IPS DF 6.9 (cell line): Measurements from ENCODE around the gene HMCN2.

ENCODE experiments used
- DNase-seq: peaks from one replicate; pipeline ENCODE4 v3.0.0-alpha.2; 2013; ENCODE audit warnings: low read depth, low spot score
- H3K27ac ChIP-seq: one replicate; pipeline ENCODE4 v1.5.1; 2013; ENCODE audit warnings: low read length, control low read depth
- H3K27me3 ChIP-seq: 2 replicates; pipeline ENCODE4 v1.6.1; 2013; ENCODE audit warnings: mild to moderate bottlenecking, low read length; ENCODE audit not compliant: control insufficient read depth, insufficient read depth
- H3K36me3 ChIP-seq: 2 replicates; pipeline ENCODE4 v1.6.1; 2013; ENCODE audit warnings: low read length; ENCODE audit not compliant: control insufficient read depth, insufficient read depth
- H3K4me1 ChIP-seq: 2 replicates; pipeline ENCODE4 v1.6.1; 2013; ENCODE audit warnings: low read length; ENCODE audit not compliant: control insufficient read depth, insufficient read depth
- H3K4me3 ChIP-seq: 2 replicates; pipeline ENCODE4 v1.5.1; 2013; ENCODE audit warnings: mild to moderate bottlenecking, low read length
- H3K9me3 ChIP-seq: 2 replicates; pipeline ENCODE4 v1.6.1; 2013; ENCODE audit warnings: low read length, inconsistent platforms; ENCODE audit not compliant: control insufficient read depth, insufficient read depth
- WGBS: extraction: QIAGEN DNeasy Blood & Tissue Kit; methylation state at CpG from one replicate; pipeline ENCODE4 v1.1.7; 2013; ENCODE audit warnings: mixed read lengths, missing lambda C conversion rate; ENCODE audit not compliant: insufficient read length, insufficient coverage; 5-methylcytosine and 5-hydroxymethylcytosine counted together

The HMCN2 gene

DNA sequence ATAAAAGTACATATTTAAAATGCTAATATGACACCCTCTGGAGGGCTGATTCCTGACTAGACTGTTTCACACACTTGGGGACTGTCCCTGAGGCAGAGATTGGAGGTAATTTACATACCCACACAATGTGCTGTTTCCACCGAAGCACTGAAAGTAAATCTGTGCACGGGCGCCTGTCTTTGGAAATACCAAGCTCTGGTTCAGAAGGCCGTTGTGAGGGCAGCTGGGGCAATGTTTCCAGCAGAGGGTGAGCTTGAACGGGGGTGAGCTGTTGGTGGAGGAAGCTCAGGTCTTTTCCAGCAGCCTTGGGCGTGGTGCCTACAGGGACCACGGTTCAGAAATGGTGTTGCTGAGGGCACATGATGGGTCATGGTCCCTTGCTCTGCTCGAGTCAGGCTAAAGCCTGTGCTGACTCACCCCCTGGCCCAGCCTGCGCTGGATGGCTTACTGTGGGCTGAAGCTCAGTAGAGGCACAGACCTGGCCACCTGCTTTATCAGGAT, 25.8 kb upstream of the HMCN2 start:
- Histone ChIP-seq H3K4me3 (no peak overlapping the region), H3K27ac (no peak overlapping the region), H3K4me1 (peaks cover 7% of the 10 kb centered on the region), H3K36me3 (no peaks in the 10 kb centered on the region), H3K27me3 (no peaks in the 10 kb centered on the region), H3K9me3 (no peaks in the 10 kb centered on the region)
- WGBS, result no CpG with 5 or more reads among the region's 9 CpGs
- DNase-seq, result no peak

DNA sequence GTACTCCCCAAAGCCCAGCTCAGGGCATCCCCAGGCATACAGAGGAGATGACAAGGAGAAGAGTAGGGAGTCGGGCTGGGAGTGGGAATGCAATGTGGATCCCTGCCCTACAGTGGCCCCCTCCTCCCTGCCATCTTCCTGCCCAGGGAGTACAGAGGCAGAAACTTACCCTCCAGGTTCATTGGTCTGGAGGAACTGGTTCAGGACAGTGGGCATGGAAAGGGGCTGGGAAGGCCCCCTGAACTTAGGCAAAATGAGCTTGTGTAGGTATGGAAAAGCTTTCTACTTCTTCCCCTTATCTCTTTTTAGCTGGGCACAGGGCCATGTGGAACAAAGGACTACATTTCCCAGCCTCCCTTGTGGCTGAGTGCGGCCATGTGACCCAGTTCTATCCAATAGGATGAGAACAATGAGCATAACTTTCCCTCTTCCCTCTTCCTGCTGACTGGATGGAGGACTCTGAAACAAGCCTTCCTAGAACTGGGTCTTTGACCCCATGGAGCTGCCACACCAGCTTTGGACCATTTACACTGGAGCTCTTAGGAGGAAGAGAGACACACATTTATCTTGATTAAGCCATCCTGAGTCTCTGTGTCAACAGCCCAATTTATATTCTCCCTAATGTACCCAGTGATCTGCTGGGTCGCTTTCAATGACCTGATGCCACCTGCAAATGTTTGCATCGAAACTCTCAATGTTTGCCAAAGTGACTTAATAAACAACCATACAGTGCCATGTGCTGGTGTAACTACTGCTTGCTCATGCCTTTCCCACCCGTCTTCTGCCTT, 25.0 kb upstream of the HMCN2 start:
- H3K4me3 ChIP-seq, result no peak overlapping the region
- DNase-seq, result no peak
- H3K27ac ChIP-seq, result no peak overlapping the region
- no peaks in the 10 kb centered on the region for H3K36me3 ChIP-seq
- H3K4me1 ChIP-seq, result peaks cover 7% of the 10 kb centered on the region
- H3K9me3 ChIP-seq, result no peaks in the 10 kb centered on the region
- no CpG with 5 or more reads among the region's 5 CpGs for WGBS
- H3K27me3 ChIP-seq, result no peaks in the 10 kb centered on the region

DNA sequence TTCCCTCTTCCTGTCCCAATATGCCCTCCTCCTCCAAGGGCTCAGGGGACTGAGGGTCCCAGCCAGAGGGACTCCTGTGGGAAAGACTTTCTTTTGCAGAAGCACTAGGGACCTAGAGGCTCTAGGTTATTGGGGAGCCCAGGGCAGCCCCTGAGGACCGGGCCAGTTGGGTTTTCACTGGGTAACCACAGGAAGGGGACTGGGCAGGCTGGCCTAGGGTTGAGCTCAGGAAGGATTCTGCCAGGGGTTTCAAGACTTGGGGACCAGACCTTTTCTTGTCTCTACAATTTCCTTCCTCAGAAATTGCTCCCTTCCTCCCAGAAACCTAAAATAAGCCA, 24.4 kb upstream of the HMCN2 start:
- no peak overlapping the region for H3K27ac ChIP-seq
- WGBS, result no CpG with 5 or more reads among the region's 1 CpG
- H3K4me3 ChIP-seq, result no peak overlapping the region
- H3K4me1 ChIP-seq, result peaks cover 7% of the 10 kb centered on the region
- H3K27me3 ChIP-seq, result no peaks in the 10 kb centered on the region
- no peaks in the 10 kb centered on the region for H3K36me3 ChIP-seq
- DNase-seq, result no peak
- H3K9me3 ChIP-seq, result no peaks in the 10 kb centered on the region

DNA sequence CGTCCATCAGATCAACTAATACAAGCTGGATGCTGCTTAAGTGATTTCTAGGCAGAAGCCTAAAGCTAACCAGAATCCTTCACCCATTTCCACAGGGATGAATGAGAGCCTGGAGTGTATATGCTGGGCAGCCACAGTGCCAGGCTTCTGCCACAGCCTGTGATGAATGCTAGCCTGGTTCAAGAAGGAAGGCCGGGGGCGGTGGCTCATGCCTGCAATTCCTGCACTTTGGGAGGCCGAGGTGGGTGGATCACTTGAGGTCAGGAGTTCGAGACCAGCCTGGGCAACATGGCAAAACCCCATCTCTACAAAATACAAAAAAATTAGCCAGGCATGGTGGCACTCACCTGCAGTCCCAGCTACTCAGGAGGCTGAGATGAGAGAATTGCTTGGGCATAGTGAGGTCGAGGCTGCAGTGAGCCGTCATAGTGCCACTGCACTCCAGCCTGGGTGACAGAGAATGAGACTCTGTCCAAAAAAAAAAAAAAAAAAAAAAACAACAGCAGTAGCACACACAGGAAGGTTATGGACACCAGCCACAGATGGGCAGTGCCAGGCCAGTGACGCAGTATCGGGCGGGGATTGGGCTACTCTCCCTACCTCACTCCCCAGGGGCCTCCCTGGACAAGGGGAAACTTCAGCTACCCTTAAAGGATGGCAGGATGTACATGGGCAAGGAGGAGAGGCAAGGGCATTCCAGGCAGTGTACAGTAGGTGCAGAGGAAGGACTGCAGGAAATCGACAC, 23.1 kb upstream of the HMCN2 start:
- H3K36me3 ChIP-seq, result no peaks in the 10 kb centered on the region
- no peak overlapping the region for H3K27ac ChIP-seq
- H3K27me3 ChIP-seq, result no peaks in the 10 kb centered on the region
- no peak overlapping the region for H3K4me3 ChIP-seq
- no CpG with 5 or more reads among the region's 11 CpGs for WGBS
- no peak for DNase-seq
- H3K9me3 ChIP-seq, result no peaks in the 10 kb centered on the region
- peaks cover 7% of the 10 kb centered on the region for H3K4me1 ChIP-seq

DNA sequence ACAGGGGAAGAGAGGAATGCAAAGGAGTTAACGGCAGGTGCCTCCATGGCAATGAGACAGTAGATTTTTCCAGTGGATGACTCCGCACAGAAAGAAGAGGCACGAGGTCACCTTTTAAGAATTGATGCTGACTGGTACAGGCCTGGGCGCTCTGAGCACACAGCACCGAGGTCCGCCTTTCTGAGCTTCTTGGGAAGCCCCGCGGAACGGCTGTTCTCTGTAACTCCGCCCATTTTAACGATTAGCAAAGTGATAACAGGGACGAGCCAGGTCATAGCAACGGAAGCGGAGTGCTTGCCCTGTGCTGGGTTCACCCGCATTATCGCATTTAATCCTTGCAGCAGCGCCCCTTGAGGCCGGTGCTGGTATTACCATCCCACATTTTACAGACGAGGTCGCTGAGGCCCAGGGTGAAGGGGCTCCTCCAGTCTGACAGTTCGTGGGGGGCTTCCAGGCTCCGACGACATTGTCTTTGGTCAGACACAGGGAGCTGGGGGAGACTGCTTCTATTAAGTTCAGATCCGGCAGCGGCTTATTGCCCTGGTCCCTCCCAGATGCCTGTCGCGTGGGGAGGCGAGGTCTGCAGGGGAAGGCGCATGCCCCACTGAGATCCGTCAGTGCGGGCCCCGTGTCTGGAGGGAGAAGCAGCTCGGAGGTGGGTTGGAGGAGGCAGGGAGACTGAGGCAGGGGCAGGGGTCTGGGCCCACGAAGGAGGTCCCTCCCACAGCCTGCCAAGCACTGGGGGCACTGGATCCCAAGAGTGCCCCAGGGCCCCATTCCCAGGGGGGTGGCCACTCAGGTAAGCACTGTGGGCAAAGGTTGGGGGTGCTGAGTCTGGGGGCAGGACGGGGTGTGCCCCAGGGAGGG, 22.3 kb upstream of the HMCN2 start:
- no peak for DNase-seq
- Histone ChIP-seq H3K4me3 (no peak overlapping the region), H3K4me1 (peaks cover 5% of the 10 kb centered on the region), H3K36me3 (no peaks in the 10 kb centered on the region), H3K27me3 (no peaks in the 10 kb centered on the region), H3K27ac (no peak overlapping the region), H3K9me3 (no peaks in the 10 kb centered on the region)
- no CpG with 5 or more reads among the region's 35 CpGs for WGBS

DNA sequence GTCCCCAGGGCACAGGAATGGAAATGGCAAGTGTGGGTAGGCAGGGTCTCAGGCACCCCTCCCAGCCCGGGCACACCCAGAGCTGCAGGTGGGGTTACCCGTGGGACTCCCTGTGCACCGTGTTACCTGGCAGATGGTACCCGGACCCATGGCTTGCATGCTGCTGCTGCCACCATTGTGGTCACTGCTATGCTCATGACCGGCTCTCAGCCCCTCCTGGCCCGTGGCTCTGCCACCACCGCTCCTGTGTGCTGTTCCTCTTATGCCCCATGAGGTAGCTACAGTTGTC, 21.7 kb upstream of the HMCN2 start:
- Histone ChIP-seq H3K27me3 (no peaks in the 10 kb centered on the region), H3K4me1 (peaks cover 5% of the 10 kb centered on the region), H3K36me3 (no peaks in the 10 kb centered on the region), H3K4me3 (no peak overlapping the region), H3K9me3 (no peaks in the 10 kb centered on the region), H3K27ac (no peak overlapping the region)
- no peak for DNase-seq
- no CpG with 5 or more reads among the region's 7 CpGs for WGBS

DNA sequence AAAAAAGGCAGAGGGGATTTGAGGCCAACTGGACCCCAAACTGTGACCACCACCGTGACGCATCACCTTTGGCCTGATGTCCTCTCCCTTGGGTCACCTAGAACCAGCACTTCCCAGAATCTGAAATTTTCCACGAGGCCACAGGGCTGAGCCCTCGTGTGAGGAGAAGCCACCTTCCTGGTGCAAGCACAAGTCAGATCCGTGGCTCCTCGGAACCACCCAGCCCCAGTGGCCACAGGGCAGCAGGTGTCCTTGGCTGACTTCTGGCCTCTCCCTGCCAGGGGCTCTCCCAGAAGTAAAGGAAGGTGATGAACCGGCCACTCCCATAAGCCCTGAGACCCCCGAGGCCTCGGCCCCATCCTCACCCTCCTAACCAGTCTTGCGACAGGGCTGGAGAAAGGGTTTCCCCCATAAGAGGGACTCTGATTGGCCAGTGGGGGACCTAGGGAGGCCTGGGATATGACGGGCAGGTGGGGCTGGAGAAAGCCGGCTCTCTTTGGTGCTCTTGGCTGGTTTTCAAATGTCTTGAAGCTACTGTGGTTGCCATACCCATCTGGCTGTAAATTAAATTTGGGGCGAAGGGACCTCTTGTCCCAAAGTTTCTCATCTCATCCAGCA, 20.9 kb upstream of the HMCN2 start:
- H3K36me3 ChIP-seq, result no peaks in the 10 kb centered on the region
- no peak overlapping the region for H3K27ac ChIP-seq
- H3K9me3 ChIP-seq, result no peaks in the 10 kb centered on the region
- no peaks in the 10 kb centered on the region for H3K27me3 ChIP-seq
- DNase-seq, result no peak
- H3K4me1 ChIP-seq, result peaks cover 5% of the 10 kb centered on the region
- no CpG with 5 or more reads among the region's 13 CpGs for WGBS
- no peak overlapping the region for H3K4me3 ChIP-seq

DNA sequence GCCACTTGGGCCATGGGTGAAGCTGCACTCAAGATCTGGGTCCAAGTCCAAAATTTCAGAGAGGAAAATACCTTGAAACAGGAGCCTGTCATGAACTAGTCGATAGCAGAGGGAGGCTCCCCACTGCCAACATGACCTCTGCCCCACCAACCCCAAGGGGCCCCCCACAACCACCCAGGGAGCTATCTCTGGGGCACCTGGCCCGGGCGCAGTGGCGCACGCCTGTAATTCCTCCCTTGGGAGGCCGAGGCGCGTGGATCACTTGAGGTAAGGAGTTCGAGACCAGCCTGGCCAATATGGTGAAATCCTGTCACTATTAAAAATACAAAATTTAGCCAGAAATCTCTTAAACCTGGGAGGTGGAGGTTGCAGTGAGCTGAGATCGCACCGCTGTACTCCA, 20.1 kb upstream of the HMCN2 start:
- no CpG with 5 or more reads among the region's 11 CpGs for WGBS
- Histone ChIP-seq H3K4me3 (no peak overlapping the region), H3K27me3 (no peaks in the 10 kb centered on the region), H3K4me1 (peaks cover 3% of the 10 kb centered on the region), H3K36me3 (no peaks in the 10 kb centered on the region), H3K9me3 (no peaks in the 10 kb centered on the region), H3K27ac (no peak overlapping the region)
- DNase-seq, result no peak

DNA sequence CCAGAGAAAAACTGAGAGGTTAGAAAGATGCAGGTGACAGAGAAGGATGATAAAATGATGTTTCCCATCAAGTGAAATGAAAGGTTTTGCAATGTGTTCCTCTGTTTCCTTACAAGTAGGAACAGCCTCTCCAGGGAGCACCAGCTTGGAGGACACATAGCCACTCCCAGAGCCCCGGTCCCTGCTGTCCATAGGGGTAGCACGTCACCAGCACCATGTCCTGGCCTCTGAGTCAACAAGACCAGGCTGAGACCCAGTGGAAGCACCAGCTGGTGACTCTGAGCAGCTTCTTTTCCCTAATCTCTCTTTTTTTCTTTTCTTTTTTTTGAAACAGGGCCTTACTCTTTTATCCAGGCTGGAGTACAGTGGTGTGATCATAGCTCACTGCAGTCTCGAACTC, 19.4 kb upstream of the HMCN2 start:
- Histone ChIP-seq H3K4me3 (no peak overlapping the region), H3K27me3 (no peaks in the 10 kb centered on the region), H3K27ac (no peak overlapping the region), H3K4me1 (peaks cover 3% of the 10 kb centered on the region), H3K36me3 (no peaks in the 10 kb centered on the region), H3K9me3 (no peaks in the 10 kb centered on the region)
- WGBS, result no CpG with 5 or more reads among the region's 3 CpGs
- no peak for DNase-seq
